22Rv1 (cell line): ENCODE measurements around the gene PDE6G.

Experiments used
- ZFX ChIP-seq: fragments of 450-650 bp; IDR thresholded peaks from 2 replicates; pipeline ENCODE4 v1.6.1; 2017; ENCODE audit warnings: antibody characterized with exemption, borderline replicate concordance
- TF ChIP-seq, protein P1 (sequence below): fragments of 450-650 bp; IDR thresholded peaks from 2 replicates; pipeline ENCODE4 v1.5.1; 2017; ENCODE audit warnings: mild to moderate bottlenecking

DNA sequence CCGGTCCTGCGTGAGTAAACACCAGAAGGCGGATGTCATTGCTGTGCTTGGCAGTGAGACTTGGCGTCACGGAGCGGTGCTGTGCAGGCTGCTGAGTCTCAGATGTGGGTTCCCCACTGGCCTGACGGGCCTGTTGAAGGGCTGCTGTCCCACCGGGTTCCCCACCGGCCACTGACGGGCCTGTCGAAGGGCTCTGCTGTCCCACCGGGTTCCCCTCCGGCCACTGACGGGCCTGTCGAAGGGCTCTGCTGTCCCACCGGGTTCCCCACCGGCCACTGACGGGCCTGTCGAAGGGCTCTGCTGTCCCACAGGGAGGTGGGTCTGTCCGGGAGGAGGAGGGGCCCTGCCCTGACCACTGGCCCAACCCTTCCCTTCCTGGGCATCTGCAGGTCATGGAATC, 30.3 kb upstream of the PDE6G start:
- TF ChIP-seq, protein P1, sequence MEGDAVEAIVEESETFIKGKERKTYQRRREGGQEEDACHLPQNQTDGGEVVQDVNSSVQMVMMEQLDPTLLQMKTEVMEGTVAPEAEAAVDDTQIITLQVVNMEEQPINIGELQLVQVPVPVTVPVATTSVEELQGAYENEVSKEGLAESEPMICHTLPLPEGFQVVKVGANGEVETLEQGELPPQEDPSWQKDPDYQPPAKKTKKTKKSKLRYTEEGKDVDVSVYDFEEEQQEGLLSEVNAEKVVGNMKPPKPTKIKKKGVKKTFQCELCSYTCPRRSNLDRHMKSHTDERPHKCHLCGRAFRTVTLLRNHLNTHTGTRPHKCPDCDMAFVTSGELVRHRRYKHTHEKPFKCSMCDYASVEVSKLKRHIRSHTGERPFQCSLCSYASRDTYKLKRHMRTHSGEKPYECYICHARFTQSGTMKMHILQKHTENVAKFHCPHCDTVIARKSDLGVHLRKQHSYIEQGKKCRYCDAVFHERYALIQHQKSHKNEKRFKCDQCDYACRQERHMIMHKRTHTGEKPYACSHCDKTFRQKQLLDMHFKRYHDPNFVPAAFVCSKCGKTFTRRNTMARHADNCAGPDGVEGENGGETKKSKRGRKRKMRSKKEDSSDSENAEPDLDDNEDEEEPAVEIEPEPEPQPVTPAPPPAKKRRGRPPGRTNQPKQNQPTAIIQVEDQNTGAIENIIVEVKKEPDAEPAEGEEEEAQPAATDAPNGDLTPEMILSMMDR, result no peak
- no peak for TF ChIP-seq ZFX
